HG03439 (cell line): ENCODE measurements around the gene CLCN4.

Experiments
- ATAC-seq: cut with Tn5 transposase; IDR thresholded peaks from one replicate; pipeline ENCODE4 v1.9.1; 2021; ENCODE audit warnings: mild to moderate bottlenecking, moderate library complexity; ENCODE audit not compliant: unreplicated experiment

The CLCN4 gene

GRCh38 chrX:10129229-10129628 is 27.5 kb upstream of the CLCN4 start:
- ATAC-seq = no peak

- no peak for ATAC-seq
Measured at GRCh38 chrX:10130354-10130753, 26.4 kb upstream of the CLCN4 start.

GRCh38 chrX:10133980-10134676 is 22.6 kb upstream of the CLCN4 start:
- no peak for ATAC-seq

- no peak for ATAC-seq
Measured at GRCh38 chrX:10134921-10135320, 21.9 kb upstream of the CLCN4 start.

- no peak for ATAC-seq
Measured at GRCh38 chrX:10135561-10136399, 21.0 kb upstream of the CLCN4 start.

GRCh38 chrX:10138726-10139125 is 18.0 kb upstream of the CLCN4 start:
- ATAC-seq = no peak

- ATAC-seq = no peak
Measured at GRCh38 chrX:10140264-10140663, 16.5 kb upstream of the CLCN4 start.

GRCh38 chrX:10142041-10142599 is 14.7 kb upstream of the CLCN4 start:
- no peak for ATAC-seq

GRCh38 chrX:10143071-10143983 is 13.4 kb upstream of the CLCN4 start:
- no peak for ATAC-seq

GRCh38 chrX:10146346-10146745 is 10.4 kb upstream of the CLCN4 start:
- ATAC-seq = no peak

GRCh38 chrX:10152086-10152485 is 4.7 kb upstream of the CLCN4 start:
- no peak for ATAC-seq

- no peak for ATAC-seq
Measured at GRCh38 chrX:10155137-10155536, 1.6 kb upstream of the CLCN4 start.

- no peak for ATAC-seq
Measured at GRCh38 chrX:10157032-10157341, 212 bp downstream of the CLCN4 start.

GRCh38 chrX:10157543-10157942 is 768 bp downstream of the CLCN4 start:
- ATAC-seq = no peak

- ATAC-seq = peak; percentile 66
Measured at GRCh38 chrX:10158279-10159144, 1.7 kb downstream of the CLCN4 start.

- ATAC-seq = no peak
Measured at GRCh38 chrX:10159145-10159468, 2.3 kb downstream of the CLCN4 start.

GRCh38 chrX:10160211-10160610 is 3.4 kb downstream of the CLCN4 start:
- ATAC-seq = no peak

GRCh38 chrX:10163031-10163430 is 6.3 kb downstream of the CLCN4 start:
- no peak for ATAC-seq

GRCh38 chrX:10164879-10165278 is 8.1 kb downstream of the CLCN4 start:
- ATAC-seq = no peak

GRCh38 chrX:10165580-10166247 is 8.9 kb downstream of the CLCN4 start:
- ATAC-seq = no peak
